Breast epithelium (tissue), 3 donors: ENCODE results near the gene CREB3L2.

ENCODE experiments used
- POLR2AphosphoS5 ChIP-seq, 3 donors: sonication (generic); formaldehyde crosslinking; IDR thresholded peaks; one replicate each; pipeline ENCODE4 v1.6.1; 2017; ENCODE audit warnings: antibody characterized with exemption in 3 of 3
- TF ChIP-seq, protein P1 (sequence below), 3 donors: fragments of 450-650 bp; IDR thresholded peaks; one replicate each; pipeline ENCODE4 v1.5.1; 2016 to 2017; ENCODE audit warnings: antibody characterized with exemption in 3 of 3, mild to moderate bottlenecking in 3 of 3, moderate library complexity in 3 of 3

DNA sequence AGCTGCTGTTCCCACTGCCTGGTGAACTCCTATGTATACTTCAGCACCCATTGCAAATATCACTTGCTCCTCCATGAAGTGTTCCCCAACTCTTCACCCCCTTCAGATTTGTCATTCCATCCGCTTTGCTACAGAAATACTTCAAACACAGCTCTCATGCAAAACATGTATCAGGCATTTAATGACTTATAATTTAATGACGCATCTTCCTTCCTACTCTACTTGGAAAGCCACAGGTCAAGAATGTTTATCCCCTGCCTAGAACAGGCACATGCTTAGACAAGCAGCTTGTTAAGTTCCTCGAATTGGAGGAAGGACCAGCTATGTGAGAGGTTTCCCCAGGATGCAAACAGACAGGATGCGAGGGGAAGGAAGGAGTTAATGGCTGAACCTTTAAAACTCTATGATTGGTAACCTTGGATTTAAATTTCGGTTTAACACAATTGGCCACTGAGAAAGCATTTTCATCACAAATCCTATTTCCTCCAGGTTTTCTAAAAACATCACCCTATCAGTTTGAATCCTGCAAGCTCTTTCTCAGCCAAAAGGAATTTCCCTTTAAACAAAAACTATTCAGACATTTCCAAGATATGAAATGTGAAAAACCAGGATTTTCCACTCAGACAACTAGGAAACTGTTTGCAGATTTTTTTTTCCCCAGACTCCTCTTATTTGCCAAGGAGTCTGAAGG, 11.5 kb downstream of the CREB3L2 start:
- TF ChIP-seq, protein P1, sequence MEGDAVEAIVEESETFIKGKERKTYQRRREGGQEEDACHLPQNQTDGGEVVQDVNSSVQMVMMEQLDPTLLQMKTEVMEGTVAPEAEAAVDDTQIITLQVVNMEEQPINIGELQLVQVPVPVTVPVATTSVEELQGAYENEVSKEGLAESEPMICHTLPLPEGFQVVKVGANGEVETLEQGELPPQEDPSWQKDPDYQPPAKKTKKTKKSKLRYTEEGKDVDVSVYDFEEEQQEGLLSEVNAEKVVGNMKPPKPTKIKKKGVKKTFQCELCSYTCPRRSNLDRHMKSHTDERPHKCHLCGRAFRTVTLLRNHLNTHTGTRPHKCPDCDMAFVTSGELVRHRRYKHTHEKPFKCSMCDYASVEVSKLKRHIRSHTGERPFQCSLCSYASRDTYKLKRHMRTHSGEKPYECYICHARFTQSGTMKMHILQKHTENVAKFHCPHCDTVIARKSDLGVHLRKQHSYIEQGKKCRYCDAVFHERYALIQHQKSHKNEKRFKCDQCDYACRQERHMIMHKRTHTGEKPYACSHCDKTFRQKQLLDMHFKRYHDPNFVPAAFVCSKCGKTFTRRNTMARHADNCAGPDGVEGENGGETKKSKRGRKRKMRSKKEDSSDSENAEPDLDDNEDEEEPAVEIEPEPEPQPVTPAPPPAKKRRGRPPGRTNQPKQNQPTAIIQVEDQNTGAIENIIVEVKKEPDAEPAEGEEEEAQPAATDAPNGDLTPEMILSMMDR (IDR thresholded peaks at IDR 0.05): no peak
- TF ChIP-seq POLR2AphosphoS5 (IDR thresholded peaks at IDR 0.05): no peak
